SJSA1 (cell line): Measurements from ENCODE around the gene MACROH2A1. TPM values are rescaled to one million over a fixed set of nuclear protein-coding genes. Genes with fewer than 3 reads are reported as not detected.
A peak's percentile ranks its signal among the peaks of the same experiment; 100 is the strongest.

Experiments
- DNase-seq, 2 experiments: peaks; one replicate each; pipeline ENCODE4 v3.0.0-alpha.2; 2015 to 2020; ENCODE audit warnings: low spot score in 2 of 2, low read depth in 1 of 2
- H3K27ac ChIP-seq: fragments of 250-450 bp; sonication (Bioruptor Pico); 2 replicates; pipeline ENCODE4 v1.5.1; 2020; ENCODE audit warnings: mild to moderate bottlenecking, moderate library complexity
- H3K27me3 ChIP-seq: fragments of 250-450 bp; sonication (Bioruptor Pico); replicated peaks from 2 replicates; pipeline ENCODE4 v1.5.1; 2020; ENCODE audit warnings: mild to moderate bottlenecking, moderate library complexity
- H3K36me3 ChIP-seq: fragments of 250-450 bp; sonication (Bioruptor Pico); 2 replicates; pipeline ENCODE4 v1.5.1; 2020; ENCODE audit warnings: mild to moderate bottlenecking
- H3K4me1 ChIP-seq: fragments of 250-450 bp; sonication (Bioruptor Pico); replicated peaks from 2 replicates; pipeline ENCODE4 v1.6.1; 2021; ENCODE audit warnings: mild to moderate bottlenecking
- H3K4me3 ChIP-seq: fragments of 250-450 bp; sonication (Bioruptor Pico); 2 replicates; pipeline ENCODE4 v1.5.1; 2020; ENCODE audit warnings: mild to moderate bottlenecking
- H3K9me3 ChIP-seq: fragments of 250-450 bp; sonication (Bioruptor Pico); replicated peaks from 2 replicates; pipeline ENCODE4 v1.5.1; 2020; ENCODE audit warnings: mild to moderate bottlenecking
- total RNA-seq: library from RNA; depleted of rRNA; stranded (reverse); fragments of >200 nt; shearing (Covaris generic); gene quantifications from 2 replicates; pipeline ENCODE4 v1.2.3, GENCODE V29; 2014

The MACROH2A1 gene
- total RNA-seq, 1 experiment from 2014 or later: 337 TPM

- peaks cover 88% of the 10 kb centered on the region for H3K36me3 ChIP-seq
- H3K4me3 ChIP-seq: no peak overlapping the region
- no peaks in the 10 kb centered on the region for H3K9me3 ChIP-seq
- peaks cover 38% of the 10 kb centered on the region for H3K4me1 ChIP-seq
- no peaks in the 10 kb centered on the region for H3K27me3 ChIP-seq
- H3K27ac ChIP-seq: no peak overlapping the region
- DNase-seq: no peak
Observed at GRCh38 chr5:135357685-135358084, 41.3 kb downstream of the MACROH2A1 start.

- DNase-seq: peak in 1 of 2 experiments; percentile 21
- peaks cover 90% of the 10 kb centered on the region for H3K36me3 ChIP-seq
- no peaks in the 10 kb centered on the region for H3K9me3 ChIP-seq
- no peaks in the 10 kb centered on the region for H3K27me3 ChIP-seq
- H3K4me3 ChIP-seq: no peak overlapping the region
- H3K27ac ChIP-seq: no peak overlapping the region
- H3K4me1 ChIP-seq: peaks cover 38% of the 10 kb centered on the region
Observed at GRCh38 chr5:135356522-135357318, 42.3 kb downstream of the MACROH2A1 start.

GRCh38 chr5:135355169-135355568 lies 43.9 kb downstream of the MACROH2A1 start:
- Histone ChIP-seq H3K9me3 (no peaks in the 10 kb centered on the region), H3K4me3 (no peak overlapping the region), H3K27me3 (no peaks in the 10 kb centered on the region), H3K27ac (no peak overlapping the region), H3K4me1 (peaks cover 32% of the 10 kb centered on the region), H3K36me3 (peaks cover 85% of the 10 kb centered on the region)
- no peak for DNase-seq

GRCh38 chr5:135353952-135354721 lies 44.9 kb downstream of the MACROH2A1 start:
- Histone ChIP-seq H3K4me3 (no peak overlapping the region), H3K9me3 (no peaks in the 10 kb centered on the region), H3K4me1 (peaks cover 26% of the 10 kb centered on the region), H3K27me3 (no peaks in the 10 kb centered on the region), H3K36me3 (peaks cover 85% of the 10 kb centered on the region), H3K27ac (no peak overlapping the region)
- DNase-seq: peak in 1 of 2 experiments; percentile 56

GRCh38 chr5:135350536-135350935 lies 48.5 kb downstream of the MACROH2A1 start:
- DNase-seq: no peak
- H3K4me3 ChIP-seq: no peak overlapping the region
- peaks cover 87% of the 10 kb centered on the region for H3K36me3 ChIP-seq
- no peaks in the 10 kb centered on the region for H3K9me3 ChIP-seq
- no peaks in the 10 kb centered on the region for H3K27me3 ChIP-seq
- peaks cover 20% of the 10 kb centered on the region for H3K4me1 ChIP-seq
- no peak overlapping the region for H3K27ac ChIP-seq

GRCh38 chr5:135349886-135350285 lies 49.1 kb downstream of the MACROH2A1 start:
- peaks cover 87% of the 10 kb centered on the region for H3K36me3 ChIP-seq

GRCh38 chr5:135349451-135349850 lies 49.6 kb downstream of the MACROH2A1 start:
- H3K27me3 ChIP-seq: no peaks in the 10 kb centered on the region
- peaks cover 9% of the 10 kb centered on the region for H3K4me1 ChIP-seq
- peaks cover 91% of the 10 kb centered on the region for H3K36me3 ChIP-seq
- DNase-seq: no peak
- no peak overlapping the region for H3K27ac ChIP-seq
- no peak overlapping the region for H3K4me3 ChIP-seq
- H3K9me3 ChIP-seq: no peaks in the 10 kb centered on the region

More at GRCh38 chr5:135349886-135350285, 49.1 kb downstream of the MACROH2A1 start:
- no peak overlapping the region for H3K27ac ChIP-seq
- H3K27me3 ChIP-seq: no peaks in the 10 kb centered on the region
- H3K4me3 ChIP-seq: no peak overlapping the region
- peaks cover 13% of the 10 kb centered on the region for H3K4me1 ChIP-seq
- DNase-seq: no peak
- H3K9me3 ChIP-seq: no peaks in the 10 kb centered on the region

- Histone ChIP-seq H3K4me1 (peaks cover 4% of the 10 kb centered on the region), H3K4me3 (no peak overlapping the region), H3K27me3 (no peaks in the 10 kb centered on the region), H3K36me3 (peaks cover 93% of the 10 kb centered on the region), H3K9me3 (no peaks in the 10 kb centered on the region), H3K27ac (no peak overlapping the region)
- DNase-seq: no peak
Observed at GRCh38 chr5:135348918-135349317, 50.1 kb downstream of the MACROH2A1 start.

GRCh38 chr5:135347392-135347791 lies 51.6 kb downstream of the MACROH2A1 start:
- Histone ChIP-seq H3K27me3 (no peaks in the 10 kb centered on the region), H3K27ac (no peak overlapping the region), H3K36me3 (peaks cover 93% of the 10 kb centered on the region), H3K4me1 (no peaks in the 10 kb centered on the region), H3K9me3 (no peaks in the 10 kb centered on the region), H3K4me3 (no peak overlapping the region)
- no peak for DNase-seq

GRCh38 chr5:135345956-135346731 lies 52.9 kb downstream of the MACROH2A1 start:
- Histone ChIP-seq H3K36me3 (peaks cover 98% of the 10 kb centered on the region), H3K27me3 (no peaks in the 10 kb centered on the region)

GRCh38 chr5:135344349-135344748 lies 54.7 kb downstream of the MACROH2A1 start:
- DNase-seq: no peak
- Histone ChIP-seq H3K36me3 (peaks cover 98% of the 10 kb centered on the region), H3K27ac (no peak overlapping the region)

More at GRCh38 chr5:135345956-135346731, 52.9 kb downstream of the MACROH2A1 start:
- H3K9me3 ChIP-seq: no peaks in the 10 kb centered on the region
- no peak overlapping the region for H3K4me3 ChIP-seq
- no peaks in the 10 kb centered on the region for H3K4me1 ChIP-seq
- DNase-seq: no peak
- H3K27ac ChIP-seq: no peak overlapping the region

GRCh38 chr5:135343413-135343812 lies 55.6 kb downstream of the MACROH2A1 start:
- Histone ChIP-seq H3K4me3 (no peak overlapping the region), H3K9me3 (no peaks in the 10 kb centered on the region), H3K4me1 (no peaks in the 10 kb centered on the region), H3K36me3 (peaks cover 98% of the 10 kb centered on the region), H3K27me3 (no peaks in the 10 kb centered on the region), H3K27ac (no peak overlapping the region)
- DNase-seq: no peak

More at GRCh38 chr5:135344349-135344748, 54.7 kb downstream of the MACROH2A1 start:
- H3K4me1 ChIP-seq: no peaks in the 10 kb centered on the region
- no peaks in the 10 kb centered on the region for H3K9me3 ChIP-seq
- no peaks in the 10 kb centered on the region for H3K27me3 ChIP-seq
- H3K4me3 ChIP-seq: no peak overlapping the region

- DNase-seq: no peak
- Histone ChIP-seq H3K4me1 (no peaks in the 10 kb centered on the region), H3K27me3 (no peaks in the 10 kb centered on the region), H3K4me3 (no peak overlapping the region), H3K9me3 (no peaks in the 10 kb centered on the region), H3K27ac (no peak overlapping the region), H3K36me3 (peaks cover 100% of the 10 kb centered on the region)
Observed at GRCh38 chr5:135342551-135342875, 56.5 kb downstream of the MACROH2A1 start.
